Stimulated activated CD4-positive, alpha-beta T cell treated with anti-CD3 and anti-CD28 coated beads, Interleukin-4, amount 100 ng/mL, for 4 hours (primary cell): Measurements from ENCODE around the gene UNC50.
"Not testable (repeated sequence)": the region's sequence is repeated elsewhere in the genome, so short reads cannot be mapped to it uniquely, and the experiment has no call there.

Source experiments
- DNase-seq, 2 experiments: peaks; one replicate each; pipeline ENCODE4 v3.0.0-alpha.2; 2020

The UNC50 gene

GRCh38 chr2:98577313-98577712, 31.1 kb upstream of the UNC50 start:
- DNase-seq, result no peak

GRCh38 chr2:98578231-98578630, 30.2 kb upstream of the UNC50 start:
- DNase-seq, result no peak

- DNase-seq, result no peak
Measured at GRCh38 chr2:98579926-98580325, 28.5 kb upstream of the UNC50 start.

GRCh38 chr2:98580656-98581284, 27.6 kb upstream of the UNC50 start:
- no peak for DNase-seq

- DNase-seq, result no peak
Measured at GRCh38 chr2:98582523-98582922, 25.9 kb upstream of the UNC50 start.

- DNase-seq, result no peak
Measured at GRCh38 chr2:98583276-98583675, 25.1 kb upstream of the UNC50 start.

GRCh38 chr2:98583816-98584618, 24.4 kb upstream of the UNC50 start:
- no peak for DNase-seq

DNA sequence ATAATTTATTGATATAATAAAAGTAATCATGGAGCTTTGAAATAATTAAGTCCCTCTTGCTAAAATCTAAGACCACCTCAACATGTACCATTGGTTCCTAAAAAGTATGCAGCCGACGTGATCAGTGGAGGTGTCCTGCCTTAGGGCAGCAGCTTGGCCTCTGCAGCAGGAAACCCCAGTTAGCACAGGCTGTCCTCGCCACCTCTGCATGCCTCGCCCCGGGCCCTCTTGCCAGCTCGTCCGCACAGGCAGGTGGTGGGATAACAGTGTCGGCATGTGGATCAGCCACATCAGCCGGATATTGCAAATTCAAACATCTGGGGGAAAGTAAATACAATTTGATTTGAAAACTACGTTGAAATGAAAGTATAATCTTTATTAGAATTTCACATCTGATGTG, 23.0 kb upstream of the UNC50 start:
- DNase-seq, result no peak

- no peak for DNase-seq
Measured at GRCh38 chr2:98586551-98587140, 21.7 kb upstream of the UNC50 start.

- DNase-seq, result no peak
Measured at GRCh38 chr2:98588880-98589431, 19.4 kb upstream of the UNC50 start.

- DNase-seq, result no peak
Measured at GRCh38 chr2:98589489-98589888, 18.9 kb upstream of the UNC50 start.

DNA sequence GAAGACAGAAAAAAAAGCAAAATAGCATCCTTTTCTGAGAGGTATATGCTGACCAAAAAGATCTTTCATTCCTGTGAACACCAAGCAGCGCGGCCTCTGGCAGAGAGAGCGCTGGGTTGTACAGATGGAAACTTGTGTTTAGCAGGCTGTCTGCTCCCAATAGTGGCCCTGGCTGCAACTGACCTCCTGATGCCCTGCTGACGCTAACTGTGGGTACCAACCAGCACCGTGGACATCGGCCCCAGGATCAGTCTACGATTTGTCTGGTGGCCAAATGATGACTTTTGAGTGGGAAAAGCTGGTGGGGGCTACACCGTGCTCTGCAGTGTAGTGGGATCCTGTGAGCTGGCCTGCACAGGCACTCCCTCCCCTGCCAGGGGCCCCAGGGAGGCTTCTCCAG, 15.8 kb upstream of the UNC50 start:
- no peak for DNase-seq

DNA sequence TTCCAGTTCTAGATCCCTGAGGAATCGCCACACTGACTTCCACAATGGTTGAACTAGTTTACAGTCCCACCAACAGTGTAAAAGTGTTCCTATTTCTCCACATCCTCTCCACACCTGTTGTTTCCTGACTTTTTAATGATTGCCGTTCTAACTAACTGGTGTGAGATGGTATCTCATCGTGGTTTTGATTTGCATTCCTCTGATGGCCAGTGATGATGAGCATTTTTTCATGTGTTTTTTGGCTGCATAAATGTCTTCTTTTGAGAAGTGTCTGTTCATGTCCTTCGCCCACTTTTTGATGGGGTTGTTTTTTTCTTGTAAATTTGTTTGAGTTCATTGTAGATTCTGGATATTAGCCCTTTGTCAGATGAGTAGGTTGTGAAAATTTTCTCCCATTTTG, 13.7 kb upstream of the UNC50 start:
- DNase-seq, result not testable (repeated sequence)

DNA sequence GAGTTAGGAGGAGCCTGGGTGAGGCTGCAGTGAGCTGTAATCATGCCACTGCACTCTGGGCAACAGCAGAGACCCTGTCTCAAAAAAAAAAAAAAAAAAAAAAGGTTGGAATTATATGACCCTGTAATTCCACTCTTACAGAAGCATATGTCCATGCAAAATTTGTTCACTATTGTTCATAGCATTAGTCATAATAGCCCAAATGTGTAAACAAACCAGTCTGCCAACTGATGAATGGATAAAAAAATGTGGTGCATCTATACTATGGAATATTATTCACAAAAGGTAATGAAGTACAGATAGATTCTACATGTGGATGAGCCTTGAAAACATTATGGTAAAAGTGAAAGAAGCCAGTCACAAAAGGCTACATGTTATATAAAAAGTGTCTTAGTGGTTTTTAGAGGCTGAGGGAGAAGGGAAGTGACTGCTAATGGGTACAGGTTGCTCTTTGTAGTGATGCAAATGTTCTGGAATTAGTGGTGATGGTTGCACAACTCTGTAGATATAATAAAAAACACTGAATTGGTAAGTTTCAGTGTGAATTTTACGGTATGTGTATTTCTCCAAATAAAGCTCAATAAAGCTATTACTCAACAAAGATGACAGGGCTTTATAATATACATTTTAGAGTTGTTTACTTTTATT, 9.5 kb upstream of the UNC50 start:
- no peak for DNase-seq

DNA sequence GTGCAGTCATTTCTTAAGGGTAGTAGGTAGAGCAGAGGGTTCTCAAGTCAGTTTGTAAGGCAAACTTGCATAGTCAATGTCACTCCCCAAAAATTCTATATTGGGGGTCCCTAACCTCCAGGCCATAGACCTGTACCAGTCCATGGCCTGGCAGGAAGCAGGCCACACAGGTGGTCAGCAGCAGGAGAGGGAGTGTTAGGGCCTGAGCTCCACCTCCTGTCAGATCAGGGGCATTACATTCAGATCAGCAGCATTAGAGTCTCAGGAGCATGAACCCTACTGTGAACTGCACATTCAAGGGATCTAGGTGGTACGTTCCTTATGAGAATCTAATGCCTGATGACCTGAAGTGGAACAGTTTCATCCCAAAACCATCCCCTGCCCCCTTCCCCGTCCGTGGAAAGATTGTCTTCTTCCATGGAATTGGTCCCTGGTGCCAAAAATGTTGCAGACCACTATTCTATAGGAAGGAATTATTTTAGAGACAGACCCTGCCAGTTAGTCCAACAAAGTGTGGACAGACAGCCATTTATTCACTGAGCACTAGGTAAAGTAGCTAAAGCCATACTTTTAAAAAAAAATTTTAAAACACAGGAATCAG, 6.8 kb upstream of the UNC50 start:
- DNase-seq, result no peak

GRCh38 chr2:98604547-98604946, 3.8 kb upstream of the UNC50 start:
- no peak for DNase-seq

DNA sequence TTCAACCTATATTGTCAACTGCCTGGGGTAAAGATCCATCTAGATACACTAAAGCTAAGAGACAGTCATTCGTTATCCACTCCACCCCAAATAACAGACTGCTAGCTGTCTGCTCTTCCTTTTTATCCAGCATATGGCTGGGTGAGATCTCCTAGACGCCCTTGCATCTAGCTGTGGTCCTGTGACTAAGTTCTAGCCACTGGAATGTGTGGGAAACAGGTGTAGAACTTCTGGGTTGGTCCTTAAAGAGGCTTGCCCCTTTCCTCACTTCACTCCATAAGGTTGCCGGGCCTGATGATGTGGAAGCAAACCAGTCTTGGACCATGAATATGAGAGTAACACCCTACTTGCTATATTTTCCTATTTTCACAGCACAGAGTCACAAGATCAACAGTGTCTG, 3.3 kb upstream of the UNC50 start:
- no peak for DNase-seq

DNA sequence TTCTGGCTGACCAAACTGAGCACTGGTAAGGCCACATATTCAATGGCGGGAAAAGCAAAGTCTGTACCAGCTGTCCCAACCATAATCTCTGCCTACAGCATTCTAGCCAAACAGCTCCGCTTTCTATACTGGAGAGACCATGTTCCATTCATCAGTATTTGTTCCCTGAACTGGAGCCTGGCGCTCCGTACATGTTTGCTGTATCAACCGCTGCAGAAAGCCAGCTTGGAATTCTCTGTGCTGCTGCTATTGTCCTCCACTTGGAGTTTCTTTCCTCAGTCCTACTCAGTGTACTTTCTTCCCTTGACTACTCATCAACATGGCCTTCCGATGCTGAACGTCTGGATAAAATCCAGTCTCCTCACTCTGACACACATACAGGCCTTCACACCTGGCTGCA, 2.0 kb upstream of the UNC50 start:
- no peak for DNase-seq

DNA sequence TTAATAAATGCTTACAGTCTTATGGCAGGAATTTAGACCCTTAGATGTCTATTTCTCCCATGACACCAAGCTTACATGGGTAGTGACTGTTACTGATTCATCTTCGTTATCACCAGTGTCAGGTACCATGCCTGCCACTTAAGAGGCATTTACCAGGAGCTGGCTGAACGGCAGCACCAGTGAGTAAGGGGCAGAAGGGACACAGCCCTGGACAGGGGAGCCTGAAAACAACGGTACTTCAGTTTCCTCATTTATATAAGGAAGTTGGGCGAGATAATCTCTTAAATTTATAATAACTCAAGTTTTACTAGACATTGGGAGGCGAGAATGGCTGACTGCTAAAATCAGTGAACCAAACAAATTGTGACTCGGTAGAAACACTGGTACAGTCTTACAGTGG, 1.3 kb upstream of the UNC50 start:
- DNase-seq, result no peak

- DNase-seq, result no peak
Measured at GRCh38 chr2:98607741-98608115, 661 bp upstream of the UNC50 start.

GRCh38 chr2:98608962-98609604, 694 bp downstream of the UNC50 start:
- no peak for DNase-seq

DNA sequence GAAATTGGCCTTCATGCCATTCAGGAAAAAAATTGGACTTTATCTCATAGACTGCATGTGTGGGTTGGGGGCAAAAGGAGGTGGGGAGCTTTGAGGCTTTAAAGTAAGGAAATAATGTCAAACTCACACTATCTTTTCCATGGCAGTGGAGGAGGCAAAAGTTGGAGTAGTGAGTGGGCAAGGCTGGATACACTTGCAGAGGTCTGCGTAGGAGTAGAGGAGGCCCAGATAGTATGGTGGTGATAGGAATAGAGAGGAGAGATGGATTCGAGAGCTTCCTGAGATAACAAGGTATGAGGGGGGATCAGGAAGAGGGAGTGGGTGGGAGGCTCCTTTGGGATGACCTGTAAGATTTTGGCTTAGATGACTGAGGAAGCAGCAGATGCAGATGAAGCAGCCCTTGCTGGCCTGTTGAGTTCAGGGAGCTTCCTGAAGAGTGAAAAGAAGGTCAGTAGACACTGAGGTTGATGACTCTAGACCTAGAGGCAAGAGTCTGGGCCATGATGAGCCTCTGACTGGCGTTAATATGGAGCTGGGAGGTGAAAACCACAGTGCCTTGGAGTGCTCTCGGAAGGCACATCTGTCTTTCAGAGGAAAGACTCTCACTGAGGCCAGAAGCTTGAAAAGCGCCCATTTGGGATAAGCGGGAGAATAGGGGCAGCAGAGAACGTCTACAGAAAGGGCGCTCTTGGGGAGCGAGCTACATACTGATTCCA, 5.8 kb downstream of the UNC50 start:
- DNase-seq, result no peak
